KMS-11 (cell line): ENCODE measurements around the gene FBN1.

Source experiments
- H2AFZ ChIP-seq: fragments of 200-600 bp; sonication (generic); 2 replicates; pipeline ENCODE4 v1.6.1; 2016; ENCODE audit warnings: antibody characterized with exemption, mixed run types, low read depth
- H3K27ac ChIP-seq: fragments of 200-600 bp; sonication (generic); 2 replicates; pipeline ENCODE4 v1.6.1; 2016; ENCODE audit warnings: mild to moderate bottlenecking, mixed run types
- H3K27me3 ChIP-seq: fragments of 200-600 bp; sonication (generic); 2 replicates; pipeline ENCODE4 v1.6.1; 2017; ENCODE audit warnings: mild to moderate bottlenecking, low read depth, mixed run types, moderate library complexity; ENCODE audit not compliant: insufficient read depth
- H3K36me3 ChIP-seq: fragments of 200-600 bp; sonication (generic); 2 replicates; pipeline ENCODE4 v1.6.1; 2017; ENCODE audit warnings: mild to moderate bottlenecking, mixed run types; ENCODE audit not compliant: insufficient read depth
- H3K4me1 ChIP-seq: fragments of 200-600 bp; sonication (generic); 2 replicates; pipeline ENCODE4 v1.6.1; 2016; ENCODE audit warnings: mild to moderate bottlenecking, low read depth, mixed run types; ENCODE audit not compliant: poor library complexity, severe bottlenecking
- H3K4me2 ChIP-seq: fragments of 200-600 bp; sonication (generic); 2 replicates; pipeline ENCODE4 v1.7.0; 2016; ENCODE audit warnings: mild to moderate bottlenecking, mixed run types
- H3K4me3 ChIP-seq: fragments of 200-600 bp; sonication (generic); IDR thresholded peaks from 2 replicates; pipeline ENCODE4 v1.6.1; 2017; ENCODE audit warnings: low read depth, low read length, mixed read lengths; ENCODE audit not compliant: insufficient read depth
- H3K79me2 ChIP-seq: fragments of 200-600 bp; sonication (generic); 2 replicates; pipeline ENCODE4 v1.6.1; 2016; ENCODE audit warnings: low read depth, mixed run types; ENCODE audit not compliant: insufficient read depth
- H3K9ac ChIP-seq: fragments of 200-600 bp; sonication (generic); 2 replicates; pipeline ENCODE4 v1.6.1; 2016; ENCODE audit warnings: mild to moderate bottlenecking, mixed run types
- H4K20me1 ChIP-seq: fragments of 200-600 bp; sonication (generic); 2 replicates; pipeline ENCODE4 v1.6.1; 2016; ENCODE audit warnings: mild to moderate bottlenecking, mixed run types; ENCODE audit not compliant: insufficient read depth
- CTCF ChIP-seq: fragments of 200-600 bp; sonication (generic); conservative IDR thresholded peaks from 2 replicates; pipeline ENCODE4 v1.6.1; 2017; ENCODE audit warnings: low read depth, mild to moderate bottlenecking, antibody characterized with exemption, low read length, moderate library complexity, mixed read lengths

Gene FBN1

GRCh38 chr15:48536681-48537091 is 108.8 kb downstream of the FBN1 start:
- H3K36me3 ChIP-seq, result no peaks in the 10 kb centered on the region
- H3K79me2 ChIP-seq, result no peaks in the 10 kb centered on the region
- H3K4me1 ChIP-seq, result peaks cover 4% of the 10 kb centered on the region
- H3K4me2 ChIP-seq, result no peak overlapping the region
- H3K27me3 ChIP-seq, result no peaks in the 10 kb centered on the region
- no peak overlapping the region for H3K4me3 ChIP-seq
- H3K27ac ChIP-seq, result no peak overlapping the region
- H2AFZ ChIP-seq, result no peak overlapping the region
- no peak overlapping the region for H3K9ac ChIP-seq
- no peaks in the 10 kb centered on the region for H4K20me1 ChIP-seq
- TF ChIP-seq CTCF, result no peak

GRCh38 chr15:48533982-48534381 is 111.5 kb downstream of the FBN1 start:
- H3K27ac ChIP-seq, result no peak overlapping the region
- H3K27me3 ChIP-seq, result no peaks in the 10 kb centered on the region
- no peaks in the 10 kb centered on the region for H3K4me1 ChIP-seq
- H2AFZ ChIP-seq, result no peak overlapping the region
- no peak for TF ChIP-seq CTCF
- H3K4me3 ChIP-seq, result no peak overlapping the region
- no peaks in the 10 kb centered on the region for H3K79me2 ChIP-seq
- no peaks in the 10 kb centered on the region for H3K36me3 ChIP-seq
- H3K4me2 ChIP-seq, result no peak overlapping the region
- no peaks in the 10 kb centered on the region for H4K20me1 ChIP-seq
- no peak overlapping the region for H3K9ac ChIP-seq

GRCh38 chr15:48532946-48533345 is 112.6 kb downstream of the FBN1 start:
- H3K4me1 ChIP-seq, result no peaks in the 10 kb centered on the region
- TF ChIP-seq CTCF, result no peak
- no peaks in the 10 kb centered on the region for H3K36me3 ChIP-seq
- no peak overlapping the region for H3K4me3 ChIP-seq
- no peaks in the 10 kb centered on the region for H3K27me3 ChIP-seq
- no peak overlapping the region for H3K27ac ChIP-seq
- H2AFZ ChIP-seq, result no peak overlapping the region
- no peak overlapping the region for H3K4me2 ChIP-seq
- no peaks in the 10 kb centered on the region for H3K79me2 ChIP-seq
- H4K20me1 ChIP-seq, result no peaks in the 10 kb centered on the region
- no peak overlapping the region for H3K9ac ChIP-seq

- Histone ChIP-seq H3K9ac (no peak overlapping the region), H3K4me1 (no peaks in the 10 kb centered on the region), H3K27ac (no peak overlapping the region), H3K4me2 (no peak overlapping the region), H3K36me3 (no peaks in the 10 kb centered on the region), H3K4me3 (no peak overlapping the region), H2AFZ (no peak overlapping the region), H3K27me3 (no peaks in the 10 kb centered on the region), H3K79me2 (no peaks in the 10 kb centered on the region), H4K20me1 (no peaks in the 10 kb centered on the region)
- TF ChIP-seq CTCF, result no peak
Measured at GRCh38 chr15:48530528-48530927, 115.0 kb downstream of the FBN1 start.
